K562 treated with DMSO at 1 percent for 24 hours (cell line): Measurements from ENCODE around the gene LORICRIN. TPM values are rescaled to one million over a fixed set of nuclear protein-coding genes. Genes with fewer than 3 reads are reported as not detected.

Experiments used
- total RNA-seq: library from RNA; unstranded; fragments of 300-600 nt; gene quantifications from 2 replicates; pipeline ENCODE4 v1.2.3, GENCODE V29; 2022; ENCODE audit warnings: low read depth; ENCODE audit not compliant: insufficient read depth

LORICRIN gene
- total RNA-seq = not detected in 2 replicates

GRCh38 chr1:153259387-153259786, at the start of gene LORICRIN:
LORICRIN (plus strand) TSS chr1:153259687; CDS start chr1:153260950, 1,263 bp downstream.

GRCh38 chr1:153217212-153217611, 42.3 kb upstream of the LORICRIN start, which contains the start of gene PRR9:
PRR9 (plus strand) TSS chr1:153217584; CDS start chr1:153218145, 561 bp downstream.

Other genes starting within 250 kb of the LORICRIN start
- gene SPRR1B, start 228.5 kb upstream of the LORICRIN start, total RNA-seq = not detected in 2 replicates
- 13.6 and 13.7 TPM in 2 replicates for gene SPRR2D, start 218.6 kb upstream of the LORICRIN start, total RNA-seq
- not detected in 2 replicates for gene SPRR2A, start 202.2 kb upstream of the LORICRIN start, total RNA-seq
- gene SPRR2B, start 188.1 kb upstream of the LORICRIN start, total RNA-seq = not detected in 2 replicates
- not detected in 2 replicates for gene SPRR2E, start 165.2 kb upstream of the LORICRIN start, total RNA-seq
- gene SPRR2F, start 146.2 kb upstream of the LORICRIN start, total RNA-seq = not detected in 2 replicates
- gene SPRR2G, start 108.8 kb upstream of the LORICRIN start, total RNA-seq = not detected in 2 replicates
- not detected in 2 replicates for gene LELP1, start 56.3 kb upstream of the LORICRIN start, total RNA-seq
- 0.74 and 1.4 TPM in 2 replicates for gene PRR9, start 42.1 kb upstream of the LORICRIN start, total RNA-seq
- 0.53 and 1.1 TPM in 2 replicates for gene PGLYRP3, start 53.3 kb downstream of the LORICRIN start, total RNA-seq
- gene PGLYRP4, start 89.2 kb downstream of the LORICRIN start, total RNA-seq = 10.7 and 11.8 TPM in 2 replicates
- not detected in 2 replicates for gene S100A9, start 98.2 kb downstream of the LORICRIN start, total RNA-seq
- gene S100A12, start 115.9 kb downstream of the LORICRIN start, total RNA-seq = not detected in 2 replicates
- not detected in 2 replicates for gene S100A8, start 131.4 kb downstream of the LORICRIN start, total RNA-seq
- gene S100A7A, start 156.8 kb downstream of the LORICRIN start, total RNA-seq = 0.09 TPM in 1 of 2 replicates, not detected in the other
- gene S100A7, start 201.0 kb downstream of the LORICRIN start, total RNA-seq = not detected in 2 replicates